ENCODE results near the gene RBX1.

- TF ChIP-seq, protein P1, sequence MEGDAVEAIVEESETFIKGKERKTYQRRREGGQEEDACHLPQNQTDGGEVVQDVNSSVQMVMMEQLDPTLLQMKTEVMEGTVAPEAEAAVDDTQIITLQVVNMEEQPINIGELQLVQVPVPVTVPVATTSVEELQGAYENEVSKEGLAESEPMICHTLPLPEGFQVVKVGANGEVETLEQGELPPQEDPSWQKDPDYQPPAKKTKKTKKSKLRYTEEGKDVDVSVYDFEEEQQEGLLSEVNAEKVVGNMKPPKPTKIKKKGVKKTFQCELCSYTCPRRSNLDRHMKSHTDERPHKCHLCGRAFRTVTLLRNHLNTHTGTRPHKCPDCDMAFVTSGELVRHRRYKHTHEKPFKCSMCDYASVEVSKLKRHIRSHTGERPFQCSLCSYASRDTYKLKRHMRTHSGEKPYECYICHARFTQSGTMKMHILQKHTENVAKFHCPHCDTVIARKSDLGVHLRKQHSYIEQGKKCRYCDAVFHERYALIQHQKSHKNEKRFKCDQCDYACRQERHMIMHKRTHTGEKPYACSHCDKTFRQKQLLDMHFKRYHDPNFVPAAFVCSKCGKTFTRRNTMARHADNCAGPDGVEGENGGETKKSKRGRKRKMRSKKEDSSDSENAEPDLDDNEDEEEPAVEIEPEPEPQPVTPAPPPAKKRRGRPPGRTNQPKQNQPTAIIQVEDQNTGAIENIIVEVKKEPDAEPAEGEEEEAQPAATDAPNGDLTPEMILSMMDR (conservative IDR thresholded peaks at IDR 0.05; ENCODE audit: low read length) = no peak
- TF ChIP-seq EZH2phosphoT487 (IDR thresholded peaks at IDR 0.05; ENCODE audit: borderline replicate concordance) = no peak
Measured at GRCh38 chr22:40958299-40958698, 7.1 kb downstream of the RBX1 start.
